Body of pancreas (tissue), 4 donors: ENCODE results near the gene TAF6L.

Experiments used
- POLR2A ChIP-seq, 3 donors: fragments of 450-650 bp; IDR thresholded peaks; one replicate each; pipeline ENCODE4 v1.6.1; 2016; ENCODE audit warnings: antibody characterized with exemption in 3 of 3, mild to moderate bottlenecking in 2 of 3
- TF ChIP-seq, protein P1 (sequence below), 7 experiments: fragments of 450-650 bp in 4 of 7; fragments of 200-600 bp in 3 of 7; sonication (generic) in 3 of 7; IDR thresholded peaks; one replicate each; pipeline ENCODE4 v1.5.1; 2016 to 2019; ENCODE audit warnings: antibody characterized with exemption in 7 of 7

DNA sequence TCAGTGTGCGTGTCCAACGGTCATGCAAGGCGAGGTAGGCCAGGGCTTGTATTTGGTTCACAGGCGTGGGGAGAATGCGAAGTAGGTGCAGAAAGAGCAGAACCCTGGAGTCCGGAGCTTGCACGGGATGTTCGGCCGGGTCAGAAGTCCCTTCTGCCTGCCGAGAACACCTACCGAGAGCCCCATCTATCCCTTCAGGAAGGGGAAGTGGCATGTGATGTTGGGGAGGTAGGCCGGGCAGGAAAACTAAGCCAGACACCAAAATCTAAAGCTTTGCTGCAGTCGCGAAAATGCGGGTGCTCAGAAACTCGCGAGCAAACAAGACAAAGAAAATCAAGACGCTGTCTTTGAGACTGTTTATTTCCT lies 435 bp upstream of the TAF6L start:
- TF ChIP-seq, protein P1, sequence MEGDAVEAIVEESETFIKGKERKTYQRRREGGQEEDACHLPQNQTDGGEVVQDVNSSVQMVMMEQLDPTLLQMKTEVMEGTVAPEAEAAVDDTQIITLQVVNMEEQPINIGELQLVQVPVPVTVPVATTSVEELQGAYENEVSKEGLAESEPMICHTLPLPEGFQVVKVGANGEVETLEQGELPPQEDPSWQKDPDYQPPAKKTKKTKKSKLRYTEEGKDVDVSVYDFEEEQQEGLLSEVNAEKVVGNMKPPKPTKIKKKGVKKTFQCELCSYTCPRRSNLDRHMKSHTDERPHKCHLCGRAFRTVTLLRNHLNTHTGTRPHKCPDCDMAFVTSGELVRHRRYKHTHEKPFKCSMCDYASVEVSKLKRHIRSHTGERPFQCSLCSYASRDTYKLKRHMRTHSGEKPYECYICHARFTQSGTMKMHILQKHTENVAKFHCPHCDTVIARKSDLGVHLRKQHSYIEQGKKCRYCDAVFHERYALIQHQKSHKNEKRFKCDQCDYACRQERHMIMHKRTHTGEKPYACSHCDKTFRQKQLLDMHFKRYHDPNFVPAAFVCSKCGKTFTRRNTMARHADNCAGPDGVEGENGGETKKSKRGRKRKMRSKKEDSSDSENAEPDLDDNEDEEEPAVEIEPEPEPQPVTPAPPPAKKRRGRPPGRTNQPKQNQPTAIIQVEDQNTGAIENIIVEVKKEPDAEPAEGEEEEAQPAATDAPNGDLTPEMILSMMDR (IDR thresholded peaks at IDR 0.05), result no peak
- no peak for TF ChIP-seq POLR2A (IDR thresholded peaks at IDR 0.05)
